Left lobe of liver (tissue), 2 donors: Measurements from ENCODE around the gene KLF7. TPM values are rescaled to one million over a fixed set of nuclear protein-coding genes. Genes with fewer than 3 reads are reported as not detected.

Experiments
- ATAC-seq: fragments of 200-7000 bp; cut with Tn5 transposase; one replicate; pipeline ENCODE4 v1.9.1; 2020; ENCODE audit warnings: mild to moderate bottlenecking, moderate library complexity
- DNase-seq: peaks from one replicate; pipeline ENCODE4 v3.0.0-alpha.2; 2020; ENCODE audit warnings: low spot score
- total RNA-seq: library from RNA; stranded (reverse); gene quantifications from one replicate; pipeline ENCODE4 v1.2.1, GENCODE V29; 2021
- donor health status: DM: no; HTN: no; CAD: no; lungs with moderate emphysema.
- donor health status: DM: no; HTN: yes; CAD: no.

KLF7 gene
- total RNA-seq, 1 donor from 2014 or later = 9.7 TPM

DNA sequence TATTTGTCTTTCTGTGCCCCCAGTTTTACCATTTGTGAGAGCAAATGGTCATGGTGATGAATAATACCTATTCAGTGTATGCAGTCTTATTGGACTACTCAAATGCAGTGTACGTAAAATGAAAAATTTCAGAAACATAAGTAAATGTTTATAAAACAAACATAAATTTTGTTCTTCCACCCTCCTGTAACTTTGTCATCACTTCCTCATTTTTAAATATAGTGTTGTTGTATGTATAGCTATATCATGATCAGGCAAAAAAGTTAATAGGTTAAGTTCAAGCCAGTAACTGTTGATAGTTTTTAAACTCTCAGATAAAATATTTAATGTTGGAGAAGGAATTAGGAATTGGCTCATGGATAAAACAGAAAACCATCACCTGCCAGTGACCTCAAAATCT is 93.2 kb downstream of the KLF7 start:
- ATAC-seq = no peak

DNA sequence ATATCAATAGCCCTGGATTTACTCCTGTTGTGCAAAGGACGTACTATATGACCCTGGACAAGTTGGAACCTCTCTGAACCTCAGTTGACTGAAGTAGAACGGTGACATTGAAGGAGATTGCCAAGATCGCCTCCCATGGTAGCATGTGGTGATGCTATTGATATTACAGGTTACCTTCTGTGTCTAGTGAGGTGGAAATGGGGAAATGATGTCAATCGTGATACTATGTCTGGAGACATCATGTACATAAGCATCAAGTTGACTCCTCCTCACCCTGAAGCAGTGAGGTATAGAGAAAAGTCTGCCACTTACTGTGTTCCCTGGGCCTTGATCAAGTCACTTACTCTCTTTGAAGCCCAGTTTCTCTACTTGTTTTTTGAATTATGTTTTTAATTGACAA is 93.9 kb downstream of the KLF7 start:
- ATAC-seq (no peak), DNase-seq (no peak)

More for the DNA sequence above, 93.2 kb downstream of the KLF7 start:
- DNase-seq = no peak

DNA sequence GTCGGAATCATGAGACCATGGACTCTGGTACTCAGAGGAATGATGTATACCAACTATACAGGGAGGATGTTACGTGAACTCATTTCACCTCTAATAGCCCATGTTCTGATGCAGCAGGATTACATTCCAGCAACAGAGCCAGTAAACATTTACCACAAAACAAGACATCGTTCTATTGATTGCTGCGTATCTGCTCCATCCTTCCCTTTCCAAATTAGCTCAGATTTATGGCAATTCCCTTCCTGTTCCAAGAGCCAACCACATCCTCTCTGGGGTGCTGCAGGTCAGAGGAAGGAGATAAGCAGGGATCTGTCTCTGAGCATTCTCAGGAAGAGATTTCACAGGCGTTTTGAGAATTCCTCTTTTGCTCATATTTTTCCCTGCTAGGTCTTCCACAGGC is 98.3 kb downstream of the KLF7 start:
- DNase-seq = no peak
- peak; percentile 68 for ATAC-seq

DNA sequence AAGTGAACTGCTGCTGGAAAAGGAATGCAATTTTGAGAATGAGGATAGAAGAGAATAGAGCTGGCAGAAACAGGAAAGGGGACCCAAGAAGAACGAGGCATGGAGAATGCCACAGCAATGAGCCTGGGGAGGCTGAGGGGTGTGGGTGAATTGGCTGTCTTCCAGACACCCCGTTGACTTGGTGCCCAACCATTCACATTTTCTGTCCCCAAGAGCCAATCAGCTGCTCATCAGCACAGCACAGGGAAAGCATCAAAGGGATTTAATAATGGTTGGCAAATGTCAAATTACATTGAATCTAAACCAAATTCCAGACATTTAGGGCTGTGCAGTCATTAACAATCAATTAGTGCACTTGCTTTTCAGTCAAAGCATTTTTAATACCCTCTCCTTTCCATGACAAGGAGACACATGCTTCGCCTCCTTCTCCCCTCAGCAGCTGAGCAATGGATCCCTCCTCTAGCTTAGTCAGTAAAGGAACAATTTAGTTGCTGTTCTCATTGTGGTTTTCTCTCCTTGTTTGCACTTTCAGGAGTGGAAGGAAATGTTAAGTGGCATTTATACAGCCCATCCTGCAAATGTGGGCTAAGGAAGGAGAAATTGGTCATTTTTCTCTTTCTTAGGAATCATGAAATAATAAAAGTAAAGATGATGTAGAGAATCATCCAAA is 98.8 kb downstream of the KLF7 start:
- DNase-seq (no peak), ATAC-seq (no peak)

DNA sequence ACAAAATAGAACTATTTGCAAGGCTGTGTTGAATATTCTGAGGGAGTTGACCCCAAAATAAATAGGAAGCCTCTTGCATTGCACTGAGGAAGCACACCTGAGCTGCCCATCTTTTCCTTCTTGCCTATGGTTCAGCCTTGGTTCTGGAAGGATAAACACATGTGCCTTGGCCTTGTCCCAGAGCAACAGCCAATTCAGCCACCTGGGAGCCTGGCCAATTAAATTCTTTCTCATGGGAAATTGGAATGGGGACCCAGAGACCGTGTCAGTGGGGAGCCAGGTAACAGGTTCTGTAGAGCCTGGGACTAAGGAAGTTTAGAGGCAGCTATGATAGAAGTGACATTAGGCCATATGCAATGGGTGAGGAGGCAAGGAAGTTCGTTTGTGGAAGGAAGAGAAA is 99.6 kb downstream of the KLF7 start:
- no peak for DNase-seq
- ATAC-seq = no peak

DNA sequence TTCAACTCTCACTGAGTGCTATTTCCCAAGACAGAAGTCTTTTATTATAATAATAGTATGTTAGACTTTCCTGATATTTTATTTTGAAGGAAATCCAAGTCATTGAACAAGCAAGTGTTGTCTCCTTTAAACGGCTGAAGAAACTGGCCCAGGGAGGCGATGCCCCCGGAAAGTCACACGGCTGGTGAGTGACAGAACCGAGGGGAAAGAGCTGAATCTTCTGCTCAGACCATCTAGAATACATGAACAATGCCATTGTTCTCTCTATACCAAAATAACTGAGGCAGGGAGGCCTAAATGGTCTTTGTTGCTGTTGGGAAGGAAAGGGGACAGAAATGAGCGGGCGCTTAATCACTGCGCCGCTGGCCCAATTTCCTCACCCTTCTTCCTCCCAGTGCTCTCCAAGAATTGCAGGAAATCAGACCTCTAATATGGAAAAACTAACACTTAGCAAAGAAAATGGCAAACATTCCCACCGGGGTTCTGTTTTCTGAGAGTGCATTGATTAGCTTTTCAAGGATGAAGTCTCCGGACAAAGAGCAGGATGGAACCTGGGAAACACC is 101.5 kb downstream of the KLF7 start:
- DNase-seq (no peak), ATAC-seq (no peak)

GRCh38 chr2:207061181-207061580 is 104.6 kb downstream of the KLF7 start:
- ATAC-seq = no peak
- DNase-seq = no peak

DNA sequence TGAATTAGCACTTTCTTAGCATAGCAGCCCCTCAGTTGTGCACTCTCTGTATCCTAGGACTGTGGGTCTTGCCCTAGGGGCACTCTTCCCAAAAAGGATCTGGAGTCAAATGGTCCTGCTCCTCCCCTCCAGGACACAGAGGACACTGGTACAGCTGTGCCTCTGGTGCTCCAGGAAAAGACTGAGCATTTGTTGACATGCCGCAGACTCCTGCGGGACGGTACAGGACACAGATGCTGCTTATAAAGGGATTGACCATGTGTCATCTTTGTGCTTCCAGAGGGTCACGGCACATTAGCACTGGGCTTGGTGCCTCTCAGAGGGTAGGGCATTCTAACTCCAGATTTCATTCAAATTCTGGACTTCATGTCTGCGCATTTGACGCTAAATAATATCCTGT is 110.5 kb downstream of the KLF7 start:
- DNase-seq = no peak
- no peak for ATAC-seq

GRCh38 chr2:207054521-207054920 is 111.2 kb downstream of the KLF7 start:
- DNase-seq (no peak), ATAC-seq (no peak)

- DNase-seq = no peak
- ATAC-seq = no peak
Observed at GRCh38 chr2:207051385-207051965, 114.3 kb downstream of the KLF7 start.

DNA sequence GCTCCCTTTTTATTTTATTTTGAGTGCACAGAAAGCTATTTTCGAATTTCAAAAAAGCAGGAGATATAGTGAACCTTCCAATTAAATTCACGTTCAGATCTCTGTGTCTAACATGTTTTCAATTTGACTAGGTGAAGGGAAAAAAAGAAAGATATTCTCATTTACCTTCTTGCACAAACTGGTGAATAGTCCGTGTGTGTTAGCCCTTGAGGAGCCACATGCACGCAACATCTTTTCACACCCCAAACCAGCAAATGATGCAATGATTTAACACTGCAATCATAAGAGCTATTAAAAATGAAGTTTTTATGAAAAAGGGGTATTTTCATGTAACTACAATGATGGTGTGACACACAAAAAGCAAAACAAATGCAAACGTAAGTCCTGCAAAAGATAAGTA is 116.6 kb downstream of the KLF7 start:
- no peak for DNase-seq

GRCh38 chr2:207048416-207048815 is 117.3 kb downstream of the KLF7 start:
- ATAC-seq (no peak), DNase-seq (no peak)

More for the DNA sequence above, 116.6 kb downstream of the KLF7 start:
- ATAC-seq = no peak

DNA sequence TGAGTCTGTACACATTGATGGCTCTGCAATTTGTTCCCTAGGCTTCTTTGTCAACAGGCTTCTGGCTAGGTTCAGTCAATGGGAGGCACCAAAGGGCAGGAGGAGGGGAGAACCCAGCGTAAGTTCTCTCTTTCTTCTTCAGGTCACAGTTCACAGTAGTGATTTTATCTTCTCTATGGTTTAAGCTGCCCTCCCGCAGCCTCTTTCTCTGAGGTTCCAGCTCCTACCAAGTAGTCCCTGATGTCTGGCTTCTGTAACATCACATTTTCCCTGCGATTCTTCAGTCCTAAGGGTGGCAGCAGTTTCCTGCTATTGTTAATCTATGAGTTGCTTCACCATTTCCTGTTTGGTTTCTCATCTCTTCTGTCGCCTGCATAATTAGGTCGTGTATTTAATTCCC is 119.0 kb downstream of the KLF7 start:
- DNase-seq = no peak
- peak; percentile 74 for ATAC-seq

GRCh38 chr2:207045531-207045930 is 120.2 kb downstream of the KLF7 start:
- ATAC-seq (no peak), DNase-seq (no peak)

DNA sequence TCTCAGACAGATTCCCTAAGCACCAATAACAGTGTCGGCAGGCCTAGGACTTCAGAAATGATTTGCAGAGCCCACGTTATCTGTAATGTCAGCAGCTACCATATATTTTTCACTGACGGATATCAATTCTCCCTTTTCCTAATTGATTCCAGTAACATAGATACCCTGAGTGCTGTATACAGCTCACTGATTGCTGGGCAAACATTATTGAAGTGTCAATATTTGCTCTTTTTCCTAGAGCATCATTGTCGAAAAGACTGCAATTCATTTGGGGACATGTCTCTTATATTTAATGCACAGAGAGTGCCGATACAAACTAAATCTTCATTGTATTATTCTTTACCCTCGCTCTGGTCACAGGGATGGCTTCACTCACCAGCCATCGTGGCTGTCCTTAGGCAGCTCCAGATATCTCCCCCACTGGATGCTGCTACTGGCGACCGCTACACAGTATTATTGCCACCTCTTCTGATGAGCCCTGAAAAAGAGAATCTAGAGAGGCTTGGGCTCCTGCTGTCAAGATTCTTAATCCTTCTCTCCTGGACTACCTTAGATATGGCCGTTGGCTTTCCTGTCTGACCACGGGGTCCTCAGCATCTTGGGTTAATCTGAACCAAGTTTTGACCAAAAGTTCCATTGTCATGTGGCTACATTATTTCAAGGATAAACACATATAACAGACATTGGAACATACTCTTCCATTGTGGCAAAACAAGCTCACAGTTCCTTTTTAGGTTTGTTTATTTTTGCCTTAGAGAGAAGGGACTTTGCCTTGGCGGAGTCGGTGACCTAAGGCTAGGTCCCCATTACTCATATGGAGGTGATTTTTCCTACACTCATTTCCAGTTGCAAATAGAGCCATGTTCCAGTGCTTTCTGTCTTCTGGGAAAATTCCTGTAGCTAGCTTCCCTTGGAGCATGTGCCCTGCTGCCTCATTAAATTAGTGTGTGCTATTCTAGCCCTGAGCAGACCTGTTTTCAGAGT is 121.1 kb downstream of the KLF7 start:
- peak; percentile 54 for ATAC-seq
- no peak for DNase-seq

DNA sequence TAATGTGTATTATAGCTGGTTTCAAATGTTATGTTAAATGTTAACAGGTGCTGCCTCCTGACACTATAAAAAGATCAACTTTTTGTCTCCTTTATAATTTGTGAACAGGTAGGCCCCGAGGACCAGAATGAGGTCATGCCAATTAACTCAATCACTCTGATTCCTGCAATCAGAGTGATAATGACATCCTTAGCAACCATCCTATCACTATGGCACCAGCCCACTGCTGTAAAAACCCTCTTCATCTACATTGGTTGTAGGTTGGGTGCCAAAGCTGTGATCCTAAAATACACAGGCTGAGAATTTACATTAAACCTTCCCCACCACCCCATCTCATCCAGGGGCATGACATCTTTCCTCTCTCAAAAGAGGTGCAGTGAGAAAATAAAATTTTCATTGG is 122.9 kb downstream of the KLF7 start:
- no peak for ATAC-seq

DNA sequence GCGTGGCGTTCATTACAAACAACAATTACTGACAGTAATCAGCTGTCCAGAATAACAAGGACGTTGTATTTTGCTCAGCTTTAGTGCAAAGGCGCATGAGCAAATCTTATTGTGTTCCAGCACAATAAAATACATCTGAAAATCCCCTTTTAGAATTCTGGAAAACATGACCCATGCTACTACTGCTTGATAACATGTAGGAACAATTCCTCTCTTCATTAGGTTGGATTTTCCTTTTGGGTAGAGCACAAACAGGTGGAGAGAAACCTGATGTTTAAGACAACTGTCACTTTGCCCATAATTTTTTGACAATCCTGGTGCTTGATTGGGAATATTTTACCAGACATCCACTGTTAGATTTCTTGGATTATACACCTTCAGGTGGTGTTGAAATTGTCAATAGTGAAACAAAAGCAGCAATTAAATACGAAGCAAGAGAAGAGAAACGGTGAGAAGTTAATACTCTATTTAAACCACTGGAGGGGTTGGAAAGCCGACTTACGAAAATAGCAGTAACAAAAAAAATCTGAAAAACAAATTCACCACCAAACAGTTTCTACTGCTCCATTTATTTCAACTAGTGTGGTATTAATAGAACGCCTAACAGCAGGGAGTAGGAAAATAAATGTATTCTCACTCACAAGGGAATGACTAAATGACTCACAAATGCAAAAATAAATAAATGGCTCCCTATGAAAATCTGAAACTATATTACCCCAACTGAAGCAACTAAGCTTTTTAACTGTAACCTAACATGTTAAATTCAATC is 123.8 kb downstream of the KLF7 start:
- no peak for DNase-seq
- ATAC-seq = no peak

More for the DNA sequence above, 122.9 kb downstream of the KLF7 start:
- DNase-seq = no peak

- DNase-seq (no peak), ATAC-seq (no peak)
Observed at GRCh38 chr2:207041279-207041678, 124.5 kb downstream of the KLF7 start.

GRCh38 chr2:207040696-207041095 is 125.1 kb downstream of the KLF7 start:
- ATAC-seq = no peak

GRCh38 chr2:207039225-207039624 is 126.5 kb downstream of the KLF7 start:
- no peak for DNase-seq
- ATAC-seq = no peak

More at GRCh38 chr2:207040696-207041095, 125.1 kb downstream of the KLF7 start:
- DNase-seq = no peak

- ATAC-seq (no peak), DNase-seq (no peak)
Observed at GRCh38 chr2:207038299-207038698, 127.4 kb downstream of the KLF7 start.
